GM18519 (cell line): ENCODE measurements around the gene RAD51B.

ENCODE experiments used
- ATAC-seq: cut with Tn5 transposase; IDR thresholded peaks from one replicate; pipeline ENCODE4 v1.9.1; 2021; ENCODE audit warnings: mild to moderate bottlenecking, moderate library complexity; ENCODE audit not compliant: unreplicated experiment, low FRiP score

The RAD51B gene

DNA sequence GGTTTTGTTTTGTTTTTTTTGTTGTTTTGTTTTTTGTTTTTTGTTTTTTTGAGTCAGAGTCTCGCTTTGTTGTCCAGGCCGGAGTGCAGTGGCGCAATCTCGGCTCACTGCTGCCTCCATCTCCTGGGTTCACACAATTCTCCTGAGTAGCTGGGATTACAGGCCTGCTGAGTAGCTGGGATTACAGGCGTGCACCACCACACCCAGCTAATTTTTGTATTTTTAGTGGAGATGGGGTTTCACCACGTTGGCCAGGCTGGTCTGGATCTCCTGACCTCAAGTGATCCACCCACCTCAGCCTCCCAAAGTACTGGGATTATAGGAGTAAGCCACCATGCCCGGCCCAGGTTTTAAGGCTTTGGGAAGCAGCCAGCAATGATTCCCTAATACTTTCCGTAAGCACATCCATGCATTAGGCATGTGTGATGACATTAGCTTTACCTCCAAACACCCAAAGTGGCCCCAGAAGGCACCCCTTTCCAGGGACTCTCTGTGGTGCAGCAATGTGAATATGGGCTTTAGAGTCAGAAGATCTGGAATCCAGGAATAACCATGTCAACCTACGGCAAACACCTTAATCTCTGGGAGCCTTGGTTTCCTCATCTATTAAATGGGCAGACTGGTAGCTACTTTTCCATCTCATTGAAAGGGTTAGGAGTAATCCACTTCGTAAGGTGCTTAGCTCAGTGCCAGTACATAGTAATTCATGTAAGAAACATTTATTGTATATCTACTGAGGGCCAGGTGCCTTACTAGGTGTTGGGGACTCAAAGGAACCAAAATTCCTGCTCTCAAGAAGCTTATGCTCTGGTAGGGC lies 820.4 kb downstream of the RAD51B start:
- no peak for ATAC-seq

DNA sequence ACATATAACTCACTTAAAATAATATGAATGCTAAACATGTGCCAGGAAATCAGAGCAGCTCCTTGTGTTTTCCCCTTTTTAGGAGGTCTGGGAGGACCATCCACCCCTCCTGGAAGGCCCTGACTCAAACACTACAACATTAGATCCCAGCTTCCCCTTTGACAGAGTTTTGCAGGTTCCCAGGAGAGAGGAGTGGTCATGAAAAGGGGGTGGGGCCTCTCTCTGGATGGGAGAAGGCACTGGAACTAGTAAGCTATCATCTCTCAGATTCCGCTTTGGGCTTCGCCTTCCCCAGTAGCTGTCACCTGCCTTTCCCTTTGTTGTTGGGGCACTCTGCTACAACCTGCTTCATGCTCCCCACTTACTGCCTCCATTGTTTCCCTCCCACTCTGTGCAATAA lies 824.1 kb downstream of the RAD51B start:
- no peak for ATAC-seq

GRCh38 chr14:68644101-68644500 lies 824.5 kb downstream of the RAD51B start:
- ATAC-seq: no peak

- no peak for ATAC-seq
Measured at GRCh38 chr14:68645371-68645770, 825.8 kb downstream of the RAD51B start.

DNA sequence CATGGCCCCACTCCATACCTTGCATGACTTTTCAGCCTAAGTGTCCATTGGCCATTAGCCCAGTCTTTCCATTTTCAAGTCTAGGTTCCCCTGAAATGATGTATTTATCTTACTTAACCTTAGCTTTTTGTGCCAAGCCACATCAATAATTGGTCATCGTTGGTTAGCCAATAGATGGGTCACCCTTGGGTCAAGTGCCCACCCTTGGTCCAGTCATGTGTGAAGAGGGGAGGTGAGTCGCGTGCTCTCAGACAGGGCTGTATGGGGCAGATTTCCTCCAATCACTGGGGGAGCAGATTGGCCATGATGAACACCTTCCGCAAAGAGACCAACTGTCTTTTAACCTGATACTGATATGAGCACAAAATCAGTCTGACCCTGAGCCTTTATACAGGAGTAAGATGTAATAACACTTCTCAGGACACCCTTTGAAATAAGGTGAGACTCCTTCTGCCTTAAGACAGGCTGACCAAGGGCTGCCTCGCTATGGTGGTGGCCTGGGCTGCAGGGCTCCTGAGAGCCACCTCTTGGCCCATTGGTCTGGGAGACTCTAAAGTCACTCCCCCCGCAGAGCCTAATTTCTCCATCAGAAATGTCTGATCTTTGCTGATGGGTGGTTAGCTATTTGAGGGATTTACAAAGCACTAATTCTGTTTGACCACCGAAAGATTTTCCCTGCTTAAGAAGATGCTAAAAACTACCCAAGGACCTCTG lies 830.1 kb downstream of the RAD51B start:
- no peak for ATAC-seq

DNA sequence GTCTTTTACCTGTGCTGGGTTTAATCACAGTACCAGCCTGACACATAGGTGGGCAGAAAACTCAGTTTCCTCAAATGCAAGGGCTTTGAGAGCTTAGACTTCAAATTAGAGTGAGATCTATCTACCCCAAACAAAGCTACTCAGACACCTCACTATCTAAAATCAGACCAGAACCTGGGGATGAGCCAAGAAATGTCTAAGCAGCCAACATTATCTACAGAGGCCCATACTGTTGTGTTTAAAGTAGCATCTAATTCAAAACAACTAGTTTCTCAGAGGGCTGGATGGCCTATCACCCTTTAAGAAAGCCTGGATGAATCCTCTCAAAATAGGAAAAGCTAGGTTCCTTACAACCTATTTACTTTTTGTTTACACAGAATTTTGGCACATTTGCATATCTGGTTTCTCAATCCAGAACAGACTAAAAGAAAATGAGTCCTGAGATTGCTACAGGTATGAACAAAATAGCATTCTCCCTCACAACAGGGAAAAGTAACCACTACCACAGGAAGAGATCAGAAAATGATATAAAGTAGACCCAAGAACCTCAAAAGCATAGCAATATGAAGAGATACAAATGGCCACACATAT lies 830.9 kb downstream of the RAD51B start:
- ATAC-seq: no peak

DNA sequence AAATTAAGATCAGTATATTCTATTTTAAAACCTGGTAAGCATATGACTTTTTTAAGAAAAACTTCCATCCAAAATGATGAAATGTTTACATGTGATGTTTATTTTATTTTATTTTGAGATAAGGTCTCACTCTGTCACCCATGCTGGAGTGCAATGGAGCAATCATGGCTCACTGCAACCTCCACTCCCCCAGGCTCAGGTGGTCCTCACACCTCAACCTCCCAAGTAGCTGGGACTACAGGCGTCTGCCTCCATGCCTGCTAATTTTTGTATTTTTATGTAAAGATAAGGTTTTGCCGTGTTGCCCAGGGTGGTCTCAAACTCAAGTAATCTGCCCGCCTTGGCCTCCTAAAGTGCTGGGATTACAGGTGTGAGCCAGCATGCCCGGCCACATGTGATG lies 831.5 kb downstream of the RAD51B start:
- ATAC-seq: no peak

DNA sequence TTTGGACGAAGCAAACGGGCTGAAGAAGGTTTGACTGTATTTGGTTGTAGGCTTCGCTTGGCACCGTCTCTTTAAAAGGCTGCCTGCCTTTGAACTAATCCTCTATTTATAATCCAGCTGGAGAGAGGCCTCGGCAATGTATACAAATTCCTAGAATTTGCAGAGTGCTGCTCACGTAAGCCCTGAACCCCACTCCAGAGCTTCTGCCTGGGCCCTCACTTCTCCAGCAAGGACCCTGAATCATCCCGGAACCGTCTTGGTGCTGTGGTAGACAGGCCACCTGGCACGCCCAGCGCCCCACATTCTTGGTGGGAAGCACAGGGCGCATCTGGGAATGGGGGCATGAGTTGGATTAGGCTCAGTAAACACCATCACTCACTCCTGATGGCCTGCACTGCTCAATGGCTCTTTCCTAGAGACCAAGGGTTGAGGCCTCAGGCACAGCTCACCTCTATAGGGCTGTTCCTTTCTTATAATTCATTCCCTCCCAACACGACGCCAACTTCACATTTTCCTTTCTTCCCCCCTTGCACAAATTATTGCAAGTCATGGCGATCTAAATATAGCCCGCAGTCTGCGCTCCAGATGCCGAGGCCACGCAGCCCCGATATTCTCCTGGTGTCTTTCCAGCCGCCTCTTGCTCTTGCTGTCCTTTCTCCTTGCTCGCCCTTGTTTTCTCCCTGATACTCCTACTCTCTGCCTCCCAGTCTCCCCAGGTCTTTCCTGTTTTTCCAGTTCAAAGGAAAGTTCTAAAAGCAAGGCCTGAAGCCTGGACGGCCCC lies 832.3 kb downstream of the RAD51B start:
- no peak for ATAC-seq

DNA sequence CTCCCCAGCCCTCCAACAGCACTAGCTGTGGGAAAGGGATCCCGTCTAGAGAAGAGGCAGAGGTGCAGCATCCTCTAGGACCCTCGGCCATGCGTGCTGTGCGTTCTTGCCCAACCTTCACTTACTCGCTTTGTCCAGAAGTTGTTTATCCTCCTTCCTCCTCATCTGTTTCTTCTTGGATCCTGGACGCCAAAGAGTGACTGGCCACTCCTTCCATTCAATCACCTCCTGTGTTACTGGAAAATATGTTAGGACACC lies 832.8 kb downstream of the RAD51B start:
- ATAC-seq: no peak

DNA sequence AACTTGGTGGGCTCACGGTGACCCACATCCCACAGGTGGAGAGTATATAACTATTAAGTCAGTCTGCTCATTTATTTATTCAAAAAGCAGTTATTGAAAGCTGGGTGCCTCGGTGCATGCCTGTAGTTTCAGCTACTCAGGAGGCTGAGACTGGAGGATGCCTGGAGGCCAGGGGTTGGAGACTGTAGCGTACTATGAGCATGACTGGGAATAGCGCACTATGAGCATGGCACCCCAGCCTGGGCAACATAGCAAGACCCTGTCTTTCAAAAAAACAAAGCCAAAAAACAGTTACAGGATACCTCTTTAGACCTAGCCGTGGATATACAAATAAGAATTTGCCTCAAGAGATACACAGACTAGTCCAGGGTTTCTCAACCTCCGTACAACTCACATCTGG lies 833.5 kb downstream of the RAD51B start:
- ATAC-seq: no peak

DNA sequence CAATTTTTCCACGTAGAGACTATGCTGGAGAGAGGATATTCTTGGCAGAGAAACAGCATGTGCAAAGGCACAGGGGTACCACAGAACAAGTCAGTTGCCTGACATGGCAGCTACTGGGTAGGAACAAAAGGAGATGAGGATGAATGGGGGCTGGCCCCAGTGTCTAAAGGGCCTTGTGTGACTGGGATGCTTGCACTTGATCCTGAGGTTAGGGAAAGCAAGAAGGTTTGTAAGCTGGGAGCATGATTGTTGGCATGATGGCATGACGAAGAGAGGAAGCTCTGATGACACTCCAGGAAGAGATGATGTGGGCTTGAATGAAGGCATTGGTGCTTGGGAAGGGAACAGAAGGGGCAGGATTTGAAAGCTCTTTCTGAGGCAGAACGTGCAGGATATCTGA lies 834.2 kb downstream of the RAD51B start:
- no peak for ATAC-seq

- ATAC-seq: no peak
Measured at GRCh38 chr14:68654471-68654941, 834.9 kb downstream of the RAD51B start.

GRCh38 chr14:68655021-68655831 lies 835.6 kb downstream of the RAD51B start:
- no peak for ATAC-seq

DNA sequence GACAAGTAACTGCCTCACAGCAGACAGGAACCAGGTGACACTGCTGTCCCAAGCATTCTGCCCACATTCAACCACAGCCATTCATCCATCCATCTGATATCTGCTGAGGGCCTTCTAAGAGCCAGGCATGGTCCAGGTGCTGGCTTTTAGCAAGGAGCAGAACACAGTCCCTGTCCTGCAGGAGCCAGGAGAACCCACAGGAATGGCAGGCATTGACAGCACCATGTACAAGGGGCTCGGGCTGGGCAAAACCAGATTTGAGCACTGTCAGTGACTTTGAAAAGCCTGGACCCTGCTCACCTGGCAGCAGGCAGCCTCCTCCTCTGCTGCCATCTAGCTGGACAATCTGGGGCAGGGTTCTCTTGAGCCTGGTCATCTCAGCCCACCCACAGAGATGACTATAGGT lies 836.3 kb downstream of the RAD51B start:
- ATAC-seq: no peak

- ATAC-seq: no peak
Measured at GRCh38 chr14:68656452-68656851, 836.9 kb downstream of the RAD51B start.

GRCh38 chr14:68657300-68658028 lies 837.9 kb downstream of the RAD51B start:
- ATAC-seq: no peak

DNA sequence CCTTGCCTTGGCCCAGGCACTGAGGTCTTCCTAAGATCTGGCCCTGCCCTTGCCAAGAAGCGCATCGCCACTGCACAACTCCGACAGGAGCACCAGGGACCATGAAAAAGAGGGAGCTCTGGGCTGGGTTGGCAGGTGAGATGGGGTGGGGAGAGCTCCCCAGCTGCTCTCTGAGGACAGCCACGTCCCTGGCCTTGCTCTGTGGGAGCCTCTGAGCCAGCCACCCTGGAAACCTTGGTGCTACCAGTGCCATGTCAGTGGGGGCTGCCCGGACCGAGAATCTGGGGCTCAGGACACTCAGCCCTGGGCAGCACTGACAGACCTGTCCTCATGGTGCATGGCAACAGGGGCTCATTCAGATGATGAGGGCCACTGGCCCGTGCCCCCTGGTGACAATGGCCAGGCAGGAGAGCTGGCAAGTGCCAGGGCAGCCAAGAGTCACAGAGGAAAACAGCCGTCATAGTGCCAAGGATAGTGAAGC lies 838.5 kb downstream of the RAD51B start:
- no peak for ATAC-seq

DNA sequence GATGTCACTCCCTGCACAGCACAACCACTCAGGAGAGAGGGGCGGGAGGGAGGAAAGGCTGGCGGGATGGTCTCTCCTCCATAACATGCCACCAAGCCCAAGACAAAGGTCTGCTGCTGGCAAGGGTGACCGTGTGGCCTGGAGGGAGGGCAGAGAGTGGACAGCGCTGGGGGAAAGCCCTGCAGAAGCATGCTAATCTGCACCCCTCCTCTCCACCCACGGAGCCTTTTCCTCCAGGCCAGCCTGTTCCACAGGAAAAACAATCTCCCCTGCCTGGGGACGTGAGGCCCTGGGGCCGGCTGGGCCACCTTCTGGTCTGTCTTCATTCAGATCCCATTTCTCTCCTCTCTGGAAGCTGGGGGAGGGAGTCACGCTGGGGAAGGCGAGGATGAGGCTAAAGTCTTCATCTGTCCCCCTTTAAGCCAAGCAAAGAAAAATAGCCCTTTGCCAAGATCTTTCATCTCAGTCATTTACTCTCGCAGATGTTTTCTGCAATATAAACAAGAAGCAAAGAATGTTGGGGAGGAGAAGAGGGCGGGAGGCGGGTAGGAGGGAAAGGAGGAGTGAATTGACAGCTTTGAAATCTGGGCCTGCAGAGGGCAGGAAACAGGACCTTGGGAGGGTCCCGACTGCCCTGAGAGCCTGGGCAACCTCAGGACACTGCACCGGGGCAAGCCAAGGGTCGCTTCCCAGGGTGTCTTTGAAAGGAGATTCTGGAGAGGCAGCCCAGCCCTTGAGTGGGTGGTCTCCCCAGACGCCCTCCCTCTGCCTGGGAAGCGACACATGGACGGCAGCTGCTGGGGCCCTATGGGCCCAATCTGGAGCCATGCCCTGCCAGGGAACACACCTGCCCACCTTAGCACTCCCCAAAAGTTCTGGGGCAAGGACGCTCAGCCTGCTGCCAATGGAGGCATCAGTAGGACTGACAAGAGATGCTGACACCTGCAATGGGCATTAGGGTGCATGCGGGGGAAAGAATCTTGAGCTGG lies 839.7 kb downstream of the RAD51B start:
- no peak for ATAC-seq
